Smooth muscle cell of the brain vasculature (primary cell): ENCODE data around the gene TFDP1.

Experiments used
- DNase-seq: peaks from one replicate; pipeline ENCODE4 v3.0.0-alpha.2; 2012; ENCODE audit warnings: low read depth, low spot score

TFDP1 gene

DNA sequence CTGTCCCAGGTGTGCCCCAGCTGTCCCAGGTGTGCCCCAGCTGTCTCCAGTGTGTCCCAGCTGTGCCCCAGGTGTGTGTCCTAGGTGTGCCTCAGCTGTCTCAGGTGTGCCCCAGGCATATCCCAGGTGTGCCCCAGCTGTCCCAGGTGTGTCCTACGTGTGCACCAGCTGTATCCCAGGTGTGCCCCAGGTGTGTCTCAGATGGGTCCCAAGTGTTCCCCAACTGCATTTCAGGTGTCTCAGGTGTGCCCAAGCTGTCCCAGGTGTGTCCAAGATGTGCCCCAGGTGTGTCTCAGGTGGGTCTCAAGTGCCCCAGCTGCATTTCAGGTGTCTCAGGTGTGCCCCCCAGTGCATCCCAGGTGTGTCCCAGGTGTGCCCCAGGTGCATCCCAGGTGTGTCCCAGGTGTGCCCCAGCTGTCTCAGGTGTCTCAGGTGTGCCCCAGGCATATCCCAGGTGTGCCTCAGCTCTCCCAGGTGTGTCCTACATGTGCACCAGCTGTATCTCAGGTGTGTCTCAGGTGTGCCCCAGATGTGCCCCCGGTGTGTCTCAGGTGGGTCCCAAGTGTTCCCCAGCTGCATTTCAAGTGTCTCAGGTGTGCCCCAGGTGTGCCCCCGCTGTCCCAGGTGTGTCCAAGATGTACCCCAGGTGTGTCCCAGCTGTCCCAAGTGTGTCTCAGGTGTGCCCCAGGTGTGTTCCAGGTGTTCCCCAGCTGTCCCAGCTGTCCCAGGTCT lies 81.2 kb downstream of the TFDP1 start:
- DNase-seq = no peak

DNA sequence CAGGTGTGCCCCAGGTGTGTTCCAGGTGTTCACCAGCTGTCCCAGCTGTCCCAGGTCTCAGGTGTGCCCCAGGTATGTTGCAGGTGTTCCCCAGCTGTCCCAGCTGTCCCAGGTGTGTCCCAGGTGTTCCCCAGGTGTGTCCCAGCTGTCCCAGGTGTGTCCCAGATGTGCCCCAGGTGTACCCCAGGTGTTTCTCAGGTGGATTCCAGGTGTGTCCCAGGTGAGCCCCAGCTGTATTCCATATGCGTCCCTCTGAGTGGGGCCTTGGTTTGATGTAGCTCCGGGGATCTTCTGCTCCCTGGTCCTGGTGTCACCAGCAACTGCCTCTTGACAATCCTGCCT lies 81.7 kb downstream of the TFDP1 start:
- DNase-seq = no peak

DNA sequence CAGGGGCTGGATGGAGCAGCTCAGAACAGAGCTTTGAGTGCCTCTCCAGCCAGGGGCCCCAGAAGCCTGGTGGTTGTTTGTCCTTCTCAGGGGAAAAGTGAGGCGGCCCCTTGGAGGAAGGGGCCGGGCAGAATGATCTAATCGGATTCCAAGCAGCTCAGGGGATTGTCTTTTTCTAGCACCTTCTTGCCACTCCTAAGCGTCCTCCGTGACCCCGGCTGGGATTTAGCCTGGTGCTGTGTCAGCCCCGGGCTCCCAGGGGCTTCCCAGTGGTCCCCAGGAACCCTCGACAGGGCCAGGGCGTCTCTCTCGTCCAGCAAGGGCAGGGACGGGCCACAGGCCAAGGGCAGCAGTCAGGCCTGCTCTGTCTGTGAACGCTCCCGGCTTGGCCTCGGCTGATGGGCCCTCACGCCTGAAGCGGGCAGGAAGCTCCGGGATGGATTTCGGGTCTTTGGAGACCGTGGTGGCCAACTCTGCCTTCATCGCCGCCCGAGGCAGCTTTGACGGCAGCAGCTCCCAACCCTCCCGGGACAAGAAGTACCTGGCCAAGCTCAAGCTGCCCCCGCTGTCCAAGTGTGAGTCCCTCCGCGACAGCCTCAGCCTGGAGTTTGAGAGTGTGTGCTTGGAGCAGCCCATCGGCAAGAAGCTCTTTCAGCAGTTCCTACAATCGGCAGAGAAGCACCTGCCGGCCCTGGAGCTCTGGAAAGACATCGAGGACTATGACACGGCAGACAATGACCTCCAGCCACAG lies 82.6 kb downstream of the TFDP1 start, which contains the start of gene GRK1:
TSS of gene GRK1 (plus strand) at position 269 of the 751 bp plus-strand sequence. CDS start at position 437, 168 bp downstream.
- DNase-seq = no peak

DNA sequence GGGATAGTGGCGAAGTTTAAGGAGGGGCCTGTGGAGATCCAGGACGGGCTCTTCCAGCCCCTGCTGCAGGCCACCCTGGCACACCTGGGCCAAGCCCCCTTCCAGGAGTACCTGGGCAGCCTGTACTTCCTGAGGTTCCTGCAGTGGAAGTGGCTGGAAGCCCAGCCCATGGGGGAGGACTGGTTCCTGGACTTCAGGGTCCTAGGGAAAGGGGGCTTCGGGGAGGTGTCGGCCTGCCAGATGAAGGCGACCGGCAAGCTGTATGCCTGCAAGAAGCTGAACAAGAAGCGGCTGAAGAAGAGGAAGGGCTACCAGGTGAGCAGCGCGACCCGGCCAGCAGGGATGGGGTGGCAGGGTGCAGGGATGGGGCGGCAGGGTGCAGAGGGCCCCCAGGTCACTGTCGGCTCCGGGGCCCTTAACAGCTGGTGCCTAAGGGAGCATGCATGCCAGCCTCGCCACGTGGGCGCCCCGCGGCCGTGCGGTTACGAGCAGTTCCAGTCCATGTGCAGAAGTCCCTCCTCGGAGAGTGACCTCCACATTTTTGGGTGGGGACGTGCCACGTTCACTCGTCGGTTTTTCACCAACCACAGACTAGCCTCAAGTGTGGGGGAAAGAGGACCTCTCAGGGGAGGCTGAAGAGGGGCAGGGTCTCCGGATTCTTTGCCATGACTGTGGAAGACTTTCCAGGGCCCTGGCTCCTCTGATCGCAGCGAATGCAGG lies 83.4 kb downstream of the TFDP1 start:
- DNase-seq = no peak

DNA sequence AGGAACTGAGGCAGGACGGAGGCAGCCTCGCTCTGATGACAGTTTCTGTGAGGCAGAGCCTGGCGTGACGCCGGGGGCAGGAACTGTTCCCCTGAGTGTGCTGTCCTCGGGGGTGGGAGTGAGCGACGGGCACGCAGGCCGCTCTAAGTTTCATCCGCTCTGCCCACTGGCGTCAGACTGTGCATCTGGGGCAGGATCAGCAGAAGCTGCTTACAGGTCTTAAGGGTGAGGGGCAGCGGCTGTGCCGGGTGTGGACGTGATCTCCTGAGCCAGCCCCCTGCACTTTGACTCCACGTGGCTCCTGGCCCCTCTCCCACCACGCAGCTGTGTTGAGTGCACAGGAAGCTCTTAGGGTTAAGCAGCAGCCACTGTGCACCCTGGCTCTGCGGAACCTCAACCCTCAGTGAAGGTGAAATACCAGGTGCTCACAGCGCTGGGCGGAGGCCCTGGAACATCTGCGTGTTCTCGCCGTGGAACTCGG lies 84.0 kb downstream of the TFDP1 start:
- DNase-seq = no peak

DNA sequence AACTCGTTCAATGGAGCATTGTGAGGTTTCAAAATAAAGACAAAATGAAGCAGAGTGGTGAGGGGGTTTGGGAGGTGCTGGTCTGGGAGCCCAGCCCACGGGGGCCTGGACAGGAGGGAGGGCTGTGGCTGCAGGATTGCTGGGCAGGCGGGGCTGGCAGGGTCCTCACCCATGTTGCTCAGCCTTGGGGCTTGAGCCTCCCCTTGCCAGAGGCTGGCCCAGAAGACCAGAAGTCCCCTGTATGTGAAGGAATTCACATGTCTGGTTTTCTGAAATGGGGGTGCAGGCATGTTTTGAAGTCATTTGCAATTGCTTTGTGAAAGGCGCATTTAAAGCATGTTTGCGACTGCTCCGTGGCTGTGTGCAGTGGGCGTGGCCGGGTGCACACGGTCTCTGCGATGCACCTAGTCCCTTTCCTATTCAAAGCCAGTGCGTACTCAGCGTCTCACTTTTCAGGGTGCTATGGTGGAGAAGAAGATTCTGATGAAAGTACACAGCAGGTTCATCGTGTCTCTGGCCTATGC lies 84.7 kb downstream of the TFDP1 start:
- no peak for DNase-seq

DNA sequence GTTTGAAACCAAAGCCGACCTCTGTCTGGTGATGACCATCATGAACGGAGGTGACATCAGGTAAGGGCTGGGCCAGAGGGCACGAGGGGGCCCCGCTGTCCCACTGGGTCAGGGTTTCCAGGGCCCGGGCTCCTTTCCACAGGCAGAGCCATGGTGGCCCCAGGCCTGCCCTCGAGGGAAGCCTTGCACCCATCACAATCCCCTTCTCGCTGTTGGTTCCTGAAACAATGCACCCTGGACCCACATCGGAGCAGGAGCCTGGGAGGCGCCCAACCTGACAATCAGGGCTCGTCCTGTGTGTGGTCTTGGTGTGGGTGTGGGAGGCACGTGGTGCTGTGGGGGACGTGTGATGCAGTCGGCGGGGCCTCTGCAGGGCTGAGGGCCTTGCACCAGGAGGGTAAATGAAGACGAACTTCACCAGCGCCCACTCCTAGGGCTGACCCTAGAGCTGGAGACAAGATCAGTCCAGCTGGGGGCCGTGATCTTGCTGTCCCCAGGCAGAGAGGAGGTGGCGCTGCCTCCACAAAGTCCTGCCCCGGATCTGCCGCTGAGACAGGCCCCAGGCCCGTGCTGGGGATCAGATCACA lies 85.3 kb downstream of the TFDP1 start:
- no peak for DNase-seq

DNA sequence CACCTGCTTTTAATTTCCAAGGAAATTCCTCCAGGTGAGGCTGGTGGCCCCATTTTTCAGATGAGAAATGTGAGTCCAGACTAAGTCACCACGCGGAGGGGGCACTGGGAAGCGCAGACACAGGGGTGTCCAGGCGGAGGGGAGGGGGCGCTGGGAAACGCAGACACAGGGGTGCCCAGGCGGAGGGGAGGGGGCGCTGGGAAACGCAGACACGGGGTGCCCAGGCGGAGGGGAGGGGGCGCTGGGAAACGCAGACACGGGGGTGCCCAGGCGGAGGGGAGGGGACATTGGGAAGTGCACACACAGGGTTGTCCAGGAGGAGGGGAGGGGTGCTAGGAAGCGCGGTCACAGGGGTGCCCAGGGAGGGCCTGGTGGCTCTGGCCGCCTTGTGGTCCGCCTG lies 86.0 kb downstream of the TFDP1 start:
- DNase-seq = no peak

DNA sequence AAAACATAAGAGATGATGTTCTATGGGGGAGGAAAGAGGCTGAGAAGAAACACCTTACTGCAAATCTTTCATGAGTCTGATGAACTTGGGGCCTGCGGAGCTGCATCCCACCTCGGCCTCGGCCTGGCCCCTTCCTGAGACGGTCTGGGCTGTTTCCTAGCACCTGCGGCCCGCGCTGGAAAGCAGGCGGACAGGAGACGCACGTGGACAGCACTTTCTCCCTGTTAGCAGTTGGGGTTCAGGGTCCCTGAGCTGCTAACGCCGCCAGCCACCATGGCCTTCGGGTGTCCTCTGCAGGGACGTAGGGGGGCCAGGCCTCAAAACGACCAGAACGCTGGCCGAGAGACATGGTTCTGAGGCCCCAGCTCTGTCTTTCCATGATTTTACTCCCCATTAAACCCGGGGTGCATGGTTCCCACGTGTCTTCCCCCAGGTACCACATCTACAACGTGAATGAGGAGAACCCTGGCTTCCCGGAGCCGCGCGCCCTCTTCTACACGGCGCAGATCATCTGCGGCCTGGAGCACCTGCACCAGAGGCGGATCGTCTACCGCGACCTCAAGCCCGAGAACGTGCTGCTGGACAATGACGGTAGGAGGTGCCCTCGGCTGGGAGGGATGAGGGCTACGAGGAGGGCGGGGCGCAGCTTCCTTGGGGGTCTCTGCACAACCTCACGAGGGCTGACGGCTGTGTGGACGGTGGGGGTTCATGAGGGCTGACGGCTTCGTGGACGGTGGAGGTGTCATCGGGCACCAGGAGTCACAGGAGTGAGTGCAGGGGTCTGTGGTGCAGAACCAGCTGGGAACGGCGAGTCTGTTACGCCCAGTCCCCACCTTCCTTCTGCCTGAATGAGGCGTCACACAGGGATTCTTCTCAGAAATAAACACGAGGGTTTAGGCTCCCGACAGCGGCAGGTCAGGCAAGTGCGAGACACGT lies 86.8 kb downstream of the TFDP1 start:
- DNase-seq = no peak

DNA sequence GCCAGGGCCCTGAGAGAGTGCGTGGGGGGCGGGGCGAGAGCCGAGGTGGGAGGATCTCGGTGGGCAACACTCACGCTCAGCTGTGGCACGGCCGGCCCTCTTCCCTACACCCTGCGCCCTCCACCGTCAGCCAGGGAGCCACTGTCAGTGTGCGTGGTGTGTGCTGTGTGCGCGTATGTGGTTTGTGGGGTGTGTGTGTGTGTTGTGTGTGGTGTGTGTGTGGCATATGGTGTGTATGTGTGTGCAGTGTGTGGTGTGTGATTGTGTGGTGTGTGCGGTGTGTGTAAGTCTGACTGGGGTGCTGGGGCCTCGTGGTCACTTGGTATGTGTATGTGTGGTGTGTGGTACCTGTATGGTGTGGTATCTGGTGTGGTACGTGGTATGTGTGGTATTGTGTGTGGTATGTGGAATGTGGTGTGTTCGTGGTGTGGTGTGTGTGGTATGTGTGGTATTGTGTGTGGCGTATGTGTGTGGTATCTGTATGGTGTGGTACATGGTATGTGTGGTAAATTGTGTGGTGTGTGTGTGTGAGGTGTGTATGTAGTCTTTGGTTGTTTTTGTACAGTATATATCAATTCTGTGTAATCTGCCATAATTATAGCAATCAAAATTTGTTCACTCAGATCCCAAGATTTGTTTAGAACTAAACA lies 87.6 kb downstream of the TFDP1 start:
- no peak for DNase-seq
